GM19467 (cell line): ENCODE results near the gene ZNF562.
"Not testable (repeated sequence)": the region's sequence is repeated elsewhere in the genome, so short reads cannot be mapped to it uniquely, and the experiment has no call there.

Source experiments
- ATAC-seq: cut with Tn5 transposase; IDR thresholded peaks from one replicate; pipeline ENCODE4 v1.9.1; 2021; ENCODE audit warnings: mild to moderate bottlenecking, moderate library complexity; ENCODE audit not compliant: unreplicated experiment

Gene ZNF562

GRCh38 chr19:9674663-9675357 is at the start of gene ZNF562:
Gene ZNF562, minus strand, starts transcription at chr19:9675100. Its CDS starts 14,356 bp downstream, at chr19:9660744.
- no peak for ATAC-seq

GRCh38 chr19:9724157-9724556 is 49.3 kb upstream of the ZNF562 start:
- ATAC-seq = no peak

- no peak for ATAC-seq
Measured at GRCh38 chr19:9721861-9722260, 47.0 kb upstream of the ZNF562 start.

- no peak for ATAC-seq
Measured at GRCh38 chr19:9720541-9720940, 45.6 kb upstream of the ZNF562 start.

- ATAC-seq = no peak
Measured at GRCh38 chr19:9711815-9712214, 36.9 kb upstream of the ZNF562 start.

- no peak for ATAC-seq
Measured at GRCh38 chr19:9709305-9709704, 34.4 kb upstream of the ZNF562 start.

GRCh38 chr19:9705836-9706235 is 30.9 kb upstream of the ZNF562 start:
- no peak for ATAC-seq

- no peak for ATAC-seq
Measured at GRCh38 chr19:9702186-9702585, 27.3 kb upstream of the ZNF562 start.

- no peak for ATAC-seq
Measured at GRCh38 chr19:9700229-9700981, 25.5 kb upstream of the ZNF562 start.

GRCh38 chr19:9690301-9690700 is 15.4 kb upstream of the ZNF562 start:
- ATAC-seq = not testable (repeated sequence)

- not testable (repeated sequence) for ATAC-seq
Measured at GRCh38 chr19:9679996-9680395, 5.1 kb upstream of the ZNF562 start.

GRCh38 chr19:9675358-9675901 is 530 bp upstream of the ZNF562 start:
- not testable (repeated sequence) for ATAC-seq

GRCh38 chr19:9673912-9674662 is 813 bp downstream of the ZNF562 start:
- no peak for ATAC-seq

GRCh38 chr19:9672893-9673292 is 2.0 kb downstream of the ZNF562 start:
- no peak for ATAC-seq

GRCh38 chr19:9671655-9672054 is 3.2 kb downstream of the ZNF562 start:
- ATAC-seq = no peak

- no peak for ATAC-seq
Measured at GRCh38 chr19:9668544-9668943, 6.4 kb downstream of the ZNF562 start.

- no peak for ATAC-seq
Measured at GRCh38 chr19:9667898-9668297, 7.0 kb downstream of the ZNF562 start.

GRCh38 chr19:9658769-9659168 is 16.1 kb downstream of the ZNF562 start:
- no peak for ATAC-seq

- ATAC-seq = not testable (repeated sequence)
Measured at GRCh38 chr19:9653066-9653555, 21.8 kb downstream of the ZNF562 start.

GRCh38 chr19:9651464-9651863 is 23.4 kb downstream of the ZNF562 start:
- not testable (repeated sequence) for ATAC-seq

GRCh38 chr19:9650345-9650744 is 24.6 kb downstream of the ZNF562 start:
- no peak for ATAC-seq
